CD14-positive monocyte (primary cell): ENCODE measurements around the gene MLLT10. TPM values are rescaled to one million over a fixed set of nuclear protein-coding genes. Genes with fewer than 3 reads are reported as not detected.

Experiments used
- DNase-seq, 3 donors: peaks; one replicate each; pipeline ENCODE4 v3.0.0-alpha.2; 2011 to 2022
- H2AFZ ChIP-seq: 2 replicates; pipeline ENCODE4 v1.6.0; 2012; ENCODE audit warnings: mild to moderate bottlenecking, low read depth, low read length, inconsistent platforms; ENCODE audit not compliant: insufficient read depth, poor library complexity, severe bottlenecking
- H3K27ac ChIP-seq, 2 donors: 1 replicate in 1 of 2; 2 replicates in 1 of 2; pipeline ENCODE4 v1.5.1; 2012 to 2013; ENCODE audit warnings: low read length in 2 of 2, control low read depth in 1 of 2, inconsistent platforms in 1 of 2, low read depth in 1 of 2, mild to moderate bottlenecking in 1 of 2
- H3K27me3 ChIP-seq, 2 donors: one replicate each; pipeline versions ENCODE4 v1.6.0 to v1.6.1; 2011 to 2013; ENCODE audit warnings: low read length in 2 of 2; ENCODE audit not compliant: control insufficient read depth in 2 of 2, insufficient read depth in 2 of 2
- H3K36me3 ChIP-seq, 2 donors: replicated peaks in 1 of 2; 1 replicate in 1 of 2; 2 replicates in 1 of 2; pipeline versions ENCODE4 v1.5.1 to v1.6.1; 2012 to 2013; ENCODE audit warnings: low read length in 2 of 2, control low read depth in 1 of 2, inconsistent platforms in 1 of 2, mild to moderate bottlenecking in 1 of 2; ENCODE audit not compliant: insufficient read depth in 2 of 2, control insufficient read depth in 1 of 2
- H3K4me1 ChIP-seq, 2 donors: 1 replicate in 1 of 2; 2 replicates in 1 of 2; pipeline versions ENCODE4 v1.5.1 to v1.6.1; 2012 to 2013; ENCODE audit warnings: low read length in 2 of 2, control low read depth in 1 of 2, inconsistent platforms in 1 of 2, mild to moderate bottlenecking in 1 of 2, moderate library complexity in 1 of 2; ENCODE audit not compliant: insufficient read depth in 2 of 2, control insufficient read depth in 1 of 2
- H3K4me2 ChIP-seq: replicated peaks from 2 replicates; pipeline ENCODE3; 2012; ENCODE audit warnings: low read length, moderate library complexity, mild to moderate bottlenecking; ENCODE audit not compliant: poor library complexity, severe bottlenecking; ENCODE audit errors: extremely low read depth
- H3K4me3 ChIP-seq, 3 experiments: fragments of 200-600 bp in 1 of 3; sonication (generic) in 1 of 3; replicated peaks in 1 of 3; 1 replicate in 2 of 3; 2 replicates in 1 of 3; pipeline ENCODE4 v1.5.1; 2011 to 2013; ENCODE audit warnings: low read length in 3 of 3, mild to moderate bottlenecking in 3 of 3, control low read depth in 2 of 3, low read depth in 2 of 3, inconsistent platforms in 1 of 3, moderate library complexity in 1 of 3
- H3K79me2 ChIP-seq: 2 replicates; pipeline ENCODE4 v1.6.0; 2012; ENCODE audit warnings: mild to moderate bottlenecking, control low read depth, inconsistent platforms, low read length, moderate library complexity; ENCODE audit not compliant: insufficient read depth
- H3K9ac ChIP-seq: 2 replicates; pipeline ENCODE4 v1.6.0; 2017; ENCODE audit warnings: low read length, mild to moderate bottlenecking; ENCODE audit not compliant: insufficient read depth, poor library complexity, severe bottlenecking
- H3K9me3 ChIP-seq, 2 donors: replicated peaks in 1 of 2; 1 replicate in 1 of 2; 2 replicates in 1 of 2; pipeline versions ENCODE4 v1.5.1 to v1.6.1; 2012 to 2013; ENCODE audit warnings: low read length in 2 of 2, control low read depth in 1 of 2; ENCODE audit not compliant: control insufficient read depth in 1 of 2, insufficient read depth in 1 of 2
- H4K20me1 ChIP-seq: 2 replicates; pipeline ENCODE4 v1.6.0; 2012; ENCODE audit warnings: mild to moderate bottlenecking, low read length, control low read depth, moderate library complexity; ENCODE audit not compliant: insufficient read depth
- H3K27ac Mint-ChIP-seq, 7 donors: one replicate each; pipeline ENCODE4 v1.8.0; 2020; ENCODE audit warnings: mild to moderate bottlenecking in 7 of 7, mixed read lengths in 7 of 7, moderate library complexity in 6 of 7, inconsistent platforms in 2 of 7
- H3K27me3 Mint-ChIP-seq, 3 donors: one replicate each; pipeline ENCODE4 v1.8.0; 2021 to 2022; ENCODE audit warnings: low read depth in 3 of 3, mild to moderate bottlenecking in 3 of 3, mixed read lengths in 3 of 3, moderate library complexity in 3 of 3, inconsistent platforms in 1 of 3
- H3K36me3 Mint-ChIP-seq, 2 donors: one replicate each; pipeline ENCODE4 v1.8.0; 2020; ENCODE audit warnings: mixed read lengths in 2 of 2, inconsistent platforms in 1 of 2, mild to moderate bottlenecking in 1 of 2
- H3K4me1 Mint-ChIP-seq: one replicate; pipeline ENCODE4 v1.8.0; 2020; ENCODE audit warnings: mild to moderate bottlenecking, mixed read lengths
- H3K4me3 Mint-ChIP-seq, 2 donors: one replicate each; pipeline ENCODE4 v1.8.0; 2020; ENCODE audit warnings: mild to moderate bottlenecking in 2 of 2, mixed read lengths in 2 of 2, moderate library complexity in 1 of 2
- H3K9me3 Mint-ChIP-seq, 7 donors: one replicate each; pipeline ENCODE4 v1.8.0; 2020 to 2022; ENCODE audit warnings: mixed read lengths in 7 of 7, mild to moderate bottlenecking in 6 of 7, moderate library complexity in 6 of 7, inconsistent platforms in 2 of 7
- WGBS: methylation state at CpG from one replicate; pipeline ENCODE4 v1.1.5; 2013; ENCODE audit warnings: missing lambda C conversion rate; ENCODE audit not compliant: insufficient coverage; 5-methylcytosine and 5-hydroxymethylcytosine counted together
- intact Hi-C, 2 donors: fragments of 100-400 bp; cut with micrococcal nuclease; formaldehyde crosslinking; loops; one replicate each; pipeline versions ENCODE4 v1.15.0 to v1.15.1; 2023
- polyA plus RNA-seq, 3 donors: library from polyadenylated mRNA; depleted of rRNA in 1 of 3; unstranded in 2 of 3; stranded (reverse) in 1 of 3; fragments of 300-500 nt in 2 of 3; fragments of >200 nt in 1 of 3; fragmentation: Illumina TruSeq in 2 of 3; gene quantifications; 1 replicate in 2 of 3; 2 replicates in 1 of 3; pipeline ENCODE4 v1.2.3, GENCODE V29; 2012 to 2021
- TF ChIP-seq, protein P1 (sequence below): fragments of 200-600 bp; IDR thresholded peaks from one replicate; pipeline ENCODE4 v1.8.0; 2022; ENCODE audit warnings: antibody characterized with exemption, mild to moderate bottlenecking

MLLT10 gene
- polyA plus RNA-seq, 3 donors, result 4.9 to 39.1 (median 7.5) TPM

DNA sequence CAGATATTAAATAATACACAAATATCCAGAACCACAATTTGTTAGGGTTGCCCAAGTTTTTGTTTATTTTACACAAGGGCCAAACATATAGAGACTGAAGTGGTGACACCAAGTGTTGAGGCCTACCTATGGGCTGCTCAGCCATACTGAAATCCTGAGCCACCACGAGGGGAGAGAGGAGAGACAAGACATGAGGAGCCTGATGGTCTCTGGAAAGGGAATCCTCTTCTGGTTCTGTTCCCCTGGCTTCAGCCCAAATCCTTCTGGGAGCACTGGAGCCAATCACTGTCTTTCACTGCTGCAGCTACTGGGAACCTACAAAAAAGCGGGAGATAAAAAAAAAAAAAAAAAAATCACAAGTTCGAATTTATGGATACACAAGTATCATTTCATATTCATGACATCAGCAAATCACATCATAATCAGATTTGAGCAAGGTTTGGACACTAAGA, 10.4 kb upstream of the MLLT10 start:
- Mint-ChIP-seq H3K36me3 (peaks cover 3 to 5% of the 10 kb centered on the region in 2 donors), H3K27ac (no peak overlapping the region), H3K9me3 (peaks cover 0 to 4% (median 4%) of the 10 kb centered on the region in 7 donors), H3K4me1 (peaks cover 47% of the 10 kb centered on the region), H3K27me3 (peaks cover 19 to 29% (median 25%) of the 10 kb centered on the region in 3 donors), H3K4me3 (no peak overlapping the region)
- WGBS, result no CpG with 5 or more reads among the region's 3 CpGs
- no peak for DNase-seq
- H2AFZ ChIP-seq, result no peak overlapping the region
- no peak overlapping the region for H3K4me3 ChIP-seq
- no peak overlapping the region for H3K27ac ChIP-seq
- H3K9ac ChIP-seq, result no peak overlapping the region
- no peak overlapping the region for H3K4me2 ChIP-seq
- peaks cover 0 to 3% of the 10 kb centered on the region in 2 donors for H3K9me3 ChIP-seq
- H3K79me2 ChIP-seq, result peaks cover 4% of the 10 kb centered on the region
- H4K20me1 ChIP-seq, result no peaks in the 10 kb centered on the region
- peaks cover 30 to 55% of the 10 kb centered on the region in 2 donors for H3K4me1 ChIP-seq
- peaks cover 16 to 18% of the 10 kb centered on the region in 2 donors for H3K27me3 ChIP-seq
- no peaks in the 10 kb centered on the region for H3K36me3 ChIP-seq
- TF ChIP-seq, protein P1, sequence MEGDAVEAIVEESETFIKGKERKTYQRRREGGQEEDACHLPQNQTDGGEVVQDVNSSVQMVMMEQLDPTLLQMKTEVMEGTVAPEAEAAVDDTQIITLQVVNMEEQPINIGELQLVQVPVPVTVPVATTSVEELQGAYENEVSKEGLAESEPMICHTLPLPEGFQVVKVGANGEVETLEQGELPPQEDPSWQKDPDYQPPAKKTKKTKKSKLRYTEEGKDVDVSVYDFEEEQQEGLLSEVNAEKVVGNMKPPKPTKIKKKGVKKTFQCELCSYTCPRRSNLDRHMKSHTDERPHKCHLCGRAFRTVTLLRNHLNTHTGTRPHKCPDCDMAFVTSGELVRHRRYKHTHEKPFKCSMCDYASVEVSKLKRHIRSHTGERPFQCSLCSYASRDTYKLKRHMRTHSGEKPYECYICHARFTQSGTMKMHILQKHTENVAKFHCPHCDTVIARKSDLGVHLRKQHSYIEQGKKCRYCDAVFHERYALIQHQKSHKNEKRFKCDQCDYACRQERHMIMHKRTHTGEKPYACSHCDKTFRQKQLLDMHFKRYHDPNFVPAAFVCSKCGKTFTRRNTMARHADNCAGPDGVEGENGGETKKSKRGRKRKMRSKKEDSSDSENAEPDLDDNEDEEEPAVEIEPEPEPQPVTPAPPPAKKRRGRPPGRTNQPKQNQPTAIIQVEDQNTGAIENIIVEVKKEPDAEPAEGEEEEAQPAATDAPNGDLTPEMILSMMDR, result no peak
- intact Hi-C loops, result no loop called here

DNA sequence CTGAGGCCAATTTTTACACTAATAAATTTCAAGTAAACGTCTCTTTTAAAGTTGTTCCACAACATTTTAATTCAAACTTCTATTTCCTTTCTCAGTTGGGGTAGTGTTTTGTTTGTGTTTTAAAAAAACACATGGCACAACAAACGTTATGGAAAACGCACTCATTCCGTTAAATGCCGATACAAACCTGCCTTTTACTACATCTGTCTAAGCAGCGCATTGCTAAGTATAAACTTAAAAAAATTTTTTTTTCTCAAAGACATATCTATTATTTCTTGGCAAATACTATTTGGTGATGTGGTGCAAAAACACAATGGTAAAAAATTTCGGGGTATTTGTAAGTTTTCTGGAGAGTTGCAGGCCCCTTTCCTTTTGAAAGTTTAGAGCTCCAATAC, 9.9 kb upstream of the MLLT10 start:
- Histone ChIP-seq H3K36me3 (no peaks in the 10 kb centered on the region), H3K27ac (no peak overlapping the region), H3K4me2 (peak overlapping the region; percentile 99), H4K20me1 (no peaks in the 10 kb centered on the region), H2AFZ (peak overlapping the region; percentile 91), H3K79me2 (peaks cover 5% of the 10 kb centered on the region), H3K9me3 (no peaks in the 10 kb centered on the region), H3K4me3 (peak overlapping the region; percentile 62 to 92 (median 89)), H3K9ac (peak overlapping the region; percentile 76), H3K4me1 (peaks cover 24 to 50% of the 10 kb centered on the region in 2 donors), H3K27me3 (peaks cover 10 to 13% of the 10 kb centered on the region in 2 donors)
- no peak for DNase-seq
- H3K27me3 Mint-ChIP-seq, result peaks cover 14 to 23% (median 19%) of the 10 kb centered on the region in 3 donors
- TF ChIP-seq, protein P1, result no peak
- peaks cover 0 to 4% (median 0%) of the 10 kb centered on the region in 7 donors for H3K9me3 Mint-ChIP-seq
- peaks cover 44% of the 10 kb centered on the region for H3K4me1 Mint-ChIP-seq
- no CpG with 5 or more reads among the region's 7 CpGs for WGBS
- H3K27ac Mint-ChIP-seq, result peak overlapping the region in 1 of 7 donors; percentile 77
- H3K4me3 Mint-ChIP-seq, result peak overlapping the region; percentile 97 to 98
- H3K36me3 Mint-ChIP-seq, result peaks cover 3 to 4% of the 10 kb centered on the region in 2 donors
- intact Hi-C loops, result no loop called here
